Activated CD4-positive, alpha-beta memory T cell treated with anti-CD3 and anti-CD28 coated beads for 36 hours (primary cell): ENCODE data around the gene FARSB. TPM values are rescaled to one million over a fixed set of nuclear protein-coding genes. Genes with fewer than 3 reads are reported as not detected.

Experiments used
- CTCF ChIA-PET: fragments of 350-600 bp; sonication (Branson Sonifier 250); formaldehyde crosslinking; loops from one replicate; lab custom pipeline; 2021; ENCODE audit warnings: antibody characterized with exemption, inconsistent platforms; lab: Charles Lee
- POLR2A ChIA-PET: fragments of 350-600 bp; sonication (Branson Sonifier 250); formaldehyde crosslinking; loops from one replicate; lab custom pipeline; 2021; ENCODE audit warnings: antibody characterized with exemption; lab: Charles Lee
- DNase-seq: peaks from one replicate; pipeline ENCODE4 v3.0.0-alpha.2; 2020
- H3K27ac Mint-ChIP-seq: one replicate; pipeline ENCODE4 v1.8.0; 2021; ENCODE audit warnings: mixed read lengths
- H3K27me3 Mint-ChIP-seq: one replicate; pipeline ENCODE4 v1.8.0; 2021; ENCODE audit warnings: mixed read lengths
- H3K36me3 Mint-ChIP-seq: one replicate; pipeline ENCODE4 v1.8.0; 2021; ENCODE audit warnings: mixed read lengths
- H3K4me1 Mint-ChIP-seq: one replicate; pipeline ENCODE4 v1.8.0; 2021; ENCODE audit warnings: low read depth, mixed read lengths
- H3K4me3 Mint-ChIP-seq: one replicate; pipeline ENCODE4 v1.8.0; 2021; ENCODE audit warnings: mild to moderate bottlenecking, mixed read lengths
- H3K9me3 Mint-ChIP-seq: one replicate; pipeline ENCODE4 v1.8.0; 2021; ENCODE audit warnings: mixed read lengths
- intact Hi-C: fragments of 100-400 bp; cut with micrococcal nuclease; formaldehyde crosslinking; loops from one replicate; pipeline ENCODE4 v1.15.1; 2023
- total RNA-seq, 2 experiments: library from RNA; stranded (reverse); gene quantifications; one replicate each; pipeline ENCODE4 v1.2.3, GENCODE V29; 2021

Gene FARSB
- total RNA-seq, 2 experiments from 2014 or later = 40.3 to 41.4 TPM

DNA sequence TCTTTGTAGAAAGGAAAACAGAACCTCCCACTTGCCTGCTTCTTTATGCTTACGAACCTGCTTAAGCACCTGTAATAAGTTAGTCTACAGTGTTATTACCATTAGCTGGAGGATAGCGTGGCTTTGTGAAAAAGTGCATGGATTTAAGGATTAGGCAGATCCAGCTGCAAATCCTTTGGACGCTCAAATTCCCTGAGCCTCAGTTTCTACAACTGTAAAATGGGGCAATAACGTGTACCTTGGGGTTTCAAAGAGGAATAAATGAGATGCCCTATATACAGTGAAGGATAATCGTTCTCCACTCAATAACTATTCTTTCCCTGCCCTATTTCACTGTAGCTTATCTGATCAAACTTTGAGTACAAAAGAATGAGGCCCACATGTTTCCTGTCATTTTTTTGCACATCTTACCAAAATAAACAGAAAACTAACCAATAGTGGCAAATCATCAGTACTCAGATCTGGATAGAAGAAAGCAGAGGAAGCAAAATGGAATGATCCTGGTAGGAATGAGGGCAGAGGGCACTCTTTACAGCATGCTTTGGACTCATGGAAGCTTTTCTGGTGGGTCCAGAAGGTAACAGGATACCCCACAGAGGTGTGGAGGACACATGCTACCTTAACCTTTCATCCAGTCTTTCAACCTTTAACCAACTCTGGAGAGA, 30.3 kb upstream of the FARSB start:
- Mint-ChIP-seq H3K4me3 (no peak overlapping the region), H3K4me1 (peaks cover 14% of the 10 kb centered on the region), H3K27ac (no peak overlapping the region), H3K27me3 (peaks cover 1% of the 10 kb centered on the region), H3K9me3 (no peaks in the 10 kb centered on the region), H3K36me3 (no peaks in the 10 kb centered on the region)
- intact Hi-C loops = no loop called here
- ChIA-PET CTCF (interaction anchor here (0.9 to 2.1 kb wide), 2 partner anchors 8 to 253 kb away, joined by 4 to 6 read pairs; no protein-coding TSS in a partner anchor), POLR2A (no interaction called here)
- no peak for DNase-seq

DNA sequence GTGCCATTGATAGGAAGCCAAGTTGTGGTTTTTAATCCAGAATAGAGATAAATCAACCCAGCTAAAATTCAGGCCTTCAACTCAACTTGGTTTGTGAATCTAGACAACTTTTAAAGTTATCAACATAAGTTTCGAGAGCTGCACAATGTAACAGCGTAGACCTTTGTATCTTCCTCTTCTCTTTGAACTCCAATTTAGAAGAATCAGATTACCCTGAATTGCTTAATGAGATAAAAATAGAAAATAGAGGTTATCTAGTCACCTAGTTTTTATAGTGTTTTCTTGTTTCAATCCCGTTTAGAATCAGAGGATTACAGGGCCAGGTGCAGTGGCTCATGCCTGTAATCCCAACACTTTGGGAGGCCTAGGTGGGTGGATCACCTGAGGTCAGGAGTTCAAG, 27.9 kb upstream of the FARSB start:
- H3K27ac Mint-ChIP-seq = no peak overlapping the region

DNA sequence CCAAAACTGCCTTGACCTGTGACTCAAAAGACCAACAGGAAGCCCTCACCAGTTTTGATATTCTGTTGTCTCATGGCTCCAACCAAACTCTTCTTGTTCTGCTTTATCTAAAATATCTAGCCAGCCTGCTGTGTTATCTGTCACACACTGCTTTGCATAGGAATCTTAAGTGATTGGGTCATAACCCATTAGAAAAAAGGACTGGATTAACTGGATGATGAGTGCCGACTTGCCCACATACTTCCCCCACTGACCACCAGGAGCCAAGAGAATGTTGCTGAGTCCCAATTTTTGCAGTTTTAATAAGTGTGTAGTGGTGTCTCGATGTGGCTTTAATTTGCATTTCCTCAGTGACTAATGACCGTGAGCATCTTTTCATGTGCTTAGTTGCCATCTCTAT, 22.1 kb upstream of the FARSB start:
- no peak for DNase-seq
- Mint-ChIP-seq H3K27me3 (peaks cover 39% of the 10 kb centered on the region), H3K4me3 (no peak overlapping the region), H3K36me3 (no peaks in the 10 kb centered on the region), H3K27ac (no peak overlapping the region), H3K4me1 (no peaks in the 10 kb centered on the region), H3K9me3 (no peaks in the 10 kb centered on the region)
- CTCF ChIA-PET = interaction anchor here (0.7 to 2.6 kb wide), 2 partner anchors 13 to 30 kb away, joined by 3 to 11 read pairs; no protein-coding TSS in a partner anchor
- POLR2A ChIA-PET = no interaction called here
- intact Hi-C loops = no loop called here

More for the DNA sequence above, 27.9 kb upstream of the FARSB start:
- Mint-ChIP-seq H3K36me3 (no peaks in the 10 kb centered on the region), H3K4me1 (peaks cover 6% of the 10 kb centered on the region), H3K27me3 (peaks cover 11% of the 10 kb centered on the region), H3K4me3 (no peak overlapping the region), H3K9me3 (no peaks in the 10 kb centered on the region)
- intact Hi-C loops = no loop called here
- no peak for DNase-seq
- POLR2A ChIA-PET = interaction anchor here (0.6 kb wide), 2 partner anchors 57 to 547 kb away, joined by 3 to 5 read pairs; no protein-coding TSS in a partner anchor
- CTCF ChIA-PET = no interaction called here

DNA sequence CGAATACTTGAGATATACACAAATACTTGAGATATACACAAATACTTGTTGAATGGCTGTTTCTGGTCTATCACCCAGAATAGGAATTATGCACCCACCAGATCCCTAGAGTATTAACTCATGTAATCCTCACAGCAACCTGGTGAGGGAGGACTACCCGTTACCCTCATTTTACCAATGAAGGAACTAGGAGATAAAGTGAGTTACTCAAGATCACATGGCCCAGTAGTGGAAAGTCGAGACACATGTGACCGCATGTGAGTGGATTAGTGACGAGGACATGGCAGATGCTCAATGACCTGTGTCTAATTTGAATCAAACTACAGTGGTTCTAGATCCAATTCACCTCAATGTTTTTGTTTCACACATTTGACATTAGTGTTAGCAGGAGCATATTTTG, 18.0 kb upstream of the FARSB start:
- intact Hi-C loops = no loop called here
- Mint-ChIP-seq H3K4me3 (no peak overlapping the region), H3K27ac (no peak overlapping the region), H3K27me3 (peaks cover 60% of the 10 kb centered on the region), H3K9me3 (no peaks in the 10 kb centered on the region), H3K36me3 (no peaks in the 10 kb centered on the region), H3K4me1 (peaks cover 8% of the 10 kb centered on the region)
- CTCF ChIA-PET = no interaction called here
- POLR2A ChIA-PET = no interaction called here
- DNase-seq = no peak

DNA sequence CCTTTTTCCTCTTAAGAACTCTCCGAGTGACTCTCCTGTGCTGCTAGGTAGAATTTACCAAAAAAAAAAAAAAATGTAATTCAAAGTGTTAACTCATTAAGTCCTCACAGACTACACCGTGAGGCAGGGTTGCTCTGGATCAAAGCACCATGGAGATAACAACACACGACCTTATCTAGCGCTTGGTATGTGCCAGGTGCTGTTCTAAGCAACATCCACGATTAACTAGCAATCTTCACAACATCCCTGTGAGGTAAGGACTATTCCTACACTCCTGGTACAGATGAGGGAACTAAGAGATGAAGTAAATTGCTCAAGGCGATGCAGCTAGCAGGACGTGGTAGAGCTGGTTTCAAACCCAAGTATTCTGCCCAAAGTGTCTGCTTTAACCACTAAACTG, 17.4 kb upstream of the FARSB start:
- no peaks in the 10 kb centered on the region for H3K36me3 Mint-ChIP-seq
- peaks cover 56% of the 10 kb centered on the region for H3K27me3 Mint-ChIP-seq
- H3K4me1 Mint-ChIP-seq = peaks cover 8% of the 10 kb centered on the region
- ChIA-PET CTCF (no interaction called here), POLR2A (no interaction called here)
- no peak overlapping the region for H3K27ac Mint-ChIP-seq
- H3K9me3 Mint-ChIP-seq = no peaks in the 10 kb centered on the region
- intact Hi-C loops = no loop called here
- DNase-seq = no peak
- no peak overlapping the region for H3K4me3 Mint-ChIP-seq

DNA sequence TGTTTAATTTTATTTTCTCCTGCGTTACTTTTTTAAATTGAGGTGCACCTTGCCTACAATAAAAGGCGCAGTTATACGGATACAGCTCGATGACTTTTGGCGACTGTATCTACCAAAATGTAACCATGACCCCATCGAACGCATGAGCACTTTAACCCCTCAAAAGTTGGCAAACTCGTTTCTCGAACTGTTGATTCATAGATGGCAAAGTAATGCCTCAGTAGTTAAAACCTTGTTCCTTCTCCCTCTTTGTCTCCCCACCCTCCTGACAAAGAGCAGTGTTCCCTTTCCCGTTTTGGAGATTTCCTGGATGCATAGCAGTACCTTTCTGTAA, 16.1 kb upstream of the FARSB start:
- H3K27me3 Mint-ChIP-seq = peaks cover 51% of the 10 kb centered on the region
- no peaks in the 10 kb centered on the region for H3K9me3 Mint-ChIP-seq
- CTCF ChIA-PET = interaction anchor here (1.1 kb wide), 1 partner anchor 354 kb away, joined by 3 read pairs; no protein-coding TSS in a partner anchor
- intact Hi-C loops = no loop called here
- H3K36me3 Mint-ChIP-seq = no peaks in the 10 kb centered on the region
- peak overlapping the region; percentile 17 for H3K4me3 Mint-ChIP-seq
- no peak for DNase-seq
- POLR2A ChIA-PET = no interaction called here
- peaks cover 8% of the 10 kb centered on the region for H3K4me1 Mint-ChIP-seq
- no peak overlapping the region for H3K27ac Mint-ChIP-seq

DNA sequence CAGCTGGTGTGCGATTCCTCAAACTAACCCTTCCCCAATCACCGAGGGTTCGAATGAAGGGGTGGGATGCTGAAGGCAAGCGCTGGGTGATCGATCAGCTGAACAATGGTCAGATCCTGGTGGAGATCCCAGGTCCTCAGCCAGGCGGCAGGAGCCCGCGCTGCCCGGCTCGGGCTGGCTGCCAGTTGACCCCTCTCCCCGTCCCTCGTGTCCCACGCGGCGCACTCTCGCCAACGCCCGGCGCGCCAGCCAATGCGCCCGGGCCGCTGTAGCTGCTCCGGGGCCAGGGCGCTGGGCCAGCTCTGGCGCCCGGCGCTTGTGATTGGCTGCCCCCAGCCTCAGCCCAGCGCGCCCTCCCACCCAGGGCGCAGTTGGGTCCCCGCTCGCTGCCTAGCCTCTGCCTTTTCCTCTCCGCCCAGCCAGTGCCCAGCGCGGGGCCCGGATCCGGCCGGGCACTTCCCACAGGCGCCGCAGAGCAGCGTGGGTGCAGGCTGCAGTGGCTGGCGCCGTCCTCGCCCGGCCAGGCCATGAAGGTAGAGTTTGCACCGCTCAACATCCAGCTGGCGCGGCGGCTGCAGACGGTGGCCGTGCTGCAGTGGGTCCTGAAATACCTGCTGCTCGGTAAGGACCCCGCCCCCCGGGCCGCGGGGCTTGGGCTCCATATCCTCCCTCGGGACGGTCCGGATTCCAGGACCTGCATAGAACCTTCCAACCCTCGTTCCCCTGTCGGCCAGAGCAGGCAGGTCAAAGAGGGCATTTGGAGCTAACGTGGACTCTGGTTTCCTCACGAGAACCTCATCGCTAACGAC, 15.6 kb upstream of the FARSB start, which contains the start of gene MOGAT1:
Gene MOGAT1, plus strand, starts transcription at position 400 of the 809 bp plus-strand sequence. Its CDS starts 128 bp downstream, at position 528.
- ChIA-PET POLR2A (no interaction called here), CTCF (interaction anchor here (1.1 to 1.4 kb wide), 2 partner anchors 20 to 353 kb away, joined by 3 to 5 read pairs; no protein-coding TSS in a partner anchor)
- Mint-ChIP-seq H3K36me3 (no peaks in the 10 kb centered on the region), H3K4me1 (peaks cover 8% of the 10 kb centered on the region), H3K27me3 (peaks cover 55% of the 10 kb centered on the region), H3K27ac (no peak within 1 kb of the TSS), H3K4me3 (peak within 1 kb of the TSS; percentile 17), H3K9me3 (no peaks in the 10 kb centered on the region)
- DNase-seq = peak; percentile 14
- intact Hi-C loops = no loop called here

DNA sequence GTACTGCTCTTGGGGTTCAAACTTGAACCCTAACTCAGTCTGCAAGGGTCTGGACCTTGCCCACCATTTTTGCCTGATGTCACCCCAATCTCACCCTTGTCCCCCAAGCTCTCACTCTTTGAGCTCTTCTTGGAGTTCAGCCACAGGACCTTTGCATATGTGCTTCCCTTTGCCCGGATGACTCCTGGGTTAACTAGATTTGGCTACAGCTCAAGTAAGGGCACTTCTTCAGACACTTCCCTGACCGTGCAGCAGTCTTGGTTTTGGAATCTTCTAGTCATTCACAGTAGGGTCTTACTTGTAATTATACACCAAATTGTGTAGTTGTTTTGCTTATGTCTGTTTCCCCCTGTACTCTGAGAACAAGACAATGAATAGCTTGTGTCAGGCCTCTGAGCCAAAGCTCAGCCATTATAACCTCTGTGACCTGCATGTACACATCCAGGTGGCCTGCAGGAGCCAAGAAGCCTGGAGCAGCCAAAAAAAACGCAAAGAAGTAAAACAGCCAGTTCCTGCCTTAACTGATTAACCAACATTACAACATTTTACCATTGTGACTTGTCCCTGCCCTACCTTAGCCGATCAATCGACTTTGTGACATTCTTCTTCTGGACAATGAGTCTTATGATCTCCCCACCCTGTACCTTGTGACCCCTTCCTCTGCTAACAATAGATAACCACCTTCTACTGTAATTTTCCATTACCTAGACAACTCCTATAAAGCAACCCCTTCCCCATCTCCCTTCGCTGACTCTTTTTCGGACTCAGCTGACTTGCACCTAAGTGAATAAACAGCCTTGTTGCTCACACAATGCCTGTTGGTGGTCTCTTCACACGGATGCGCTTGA, 14.5 kb upstream of the FARSB start:
- POLR2A ChIA-PET = no interaction called here
- no peak overlapping the region for H3K27ac Mint-ChIP-seq
- H3K4me1 Mint-ChIP-seq = peaks cover 8% of the 10 kb centered on the region
- H3K4me3 Mint-ChIP-seq = no peak overlapping the region
- intact Hi-C loops = no loop called here
- H3K9me3 Mint-ChIP-seq = no peaks in the 10 kb centered on the region
- DNase-seq = no peak
- CTCF ChIA-PET = interaction anchor here (1.4 kb wide), 1 partner anchor 21 kb away, joined by 5 read pairs; no protein-coding TSS in a partner anchor
- peaks cover 54% of the 10 kb centered on the region for H3K27me3 Mint-ChIP-seq
- no peaks in the 10 kb centered on the region for H3K36me3 Mint-ChIP-seq

DNA sequence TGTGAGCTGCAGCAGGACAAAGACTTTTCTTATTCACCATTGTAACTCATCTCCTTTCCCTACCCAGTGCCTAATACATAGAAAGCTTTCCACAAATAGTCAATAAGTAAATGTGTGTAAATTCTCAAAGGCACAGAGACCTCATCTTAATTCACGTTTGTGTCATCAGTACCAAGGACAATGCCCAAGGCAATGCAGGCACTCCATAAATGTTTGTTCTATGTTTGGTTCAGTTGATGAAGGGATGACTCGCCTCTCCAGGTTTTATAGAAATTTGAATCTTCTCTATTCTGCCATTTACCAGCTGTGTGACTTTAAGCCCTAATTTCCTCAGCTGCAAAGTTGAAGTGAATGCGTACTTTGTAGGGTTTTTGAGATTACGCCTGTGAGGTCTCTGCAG, 13.5 kb upstream of the FARSB start:
- CTCF ChIA-PET = interaction anchor here (0.9 kb wide), 1 partner anchor 21 kb away, joined by 3 read pairs; no protein-coding TSS in a partner anchor
- intact Hi-C loops = no loop called here
- POLR2A ChIA-PET = no interaction called here
- Mint-ChIP-seq H3K4me3 (no peak overlapping the region), H3K27me3 (peaks cover 51% of the 10 kb centered on the region), H3K27ac (no peak overlapping the region), H3K4me1 (peaks cover 8% of the 10 kb centered on the region), H3K36me3 (no peaks in the 10 kb centered on the region), H3K9me3 (no peaks in the 10 kb centered on the region)
- DNase-seq = no peak

DNA sequence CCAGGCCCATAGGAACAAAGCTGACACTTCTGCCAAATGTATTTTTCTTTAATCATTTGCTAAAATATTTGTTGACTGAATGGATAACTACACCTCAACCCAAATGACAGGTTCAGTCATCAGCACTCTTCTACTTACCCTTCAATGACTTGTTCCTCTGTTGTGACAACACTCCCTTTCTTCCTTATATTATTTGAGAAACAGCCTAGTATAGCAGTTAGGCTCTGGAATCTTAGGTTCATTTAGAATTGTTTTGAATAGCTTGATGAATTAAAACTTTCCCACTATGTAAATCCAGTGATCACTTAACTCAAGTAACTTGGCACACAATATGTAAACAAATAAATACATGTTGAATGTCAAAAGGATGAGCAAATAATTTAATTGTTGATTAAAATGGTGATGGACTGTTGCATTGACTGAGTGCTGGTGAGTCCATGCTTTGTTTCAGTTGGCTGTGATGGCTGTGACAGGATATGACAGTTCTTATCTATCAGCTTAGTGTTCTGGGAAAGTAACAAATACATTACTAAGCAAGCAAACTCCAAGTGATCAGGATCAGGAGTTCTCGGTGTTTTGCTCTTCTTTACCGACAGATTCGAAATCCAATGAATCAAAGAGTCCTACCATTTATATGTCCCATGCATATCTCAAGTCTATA, 12.7 kb upstream of the FARSB start:
- H3K27ac Mint-ChIP-seq = no peak overlapping the region
- no peaks in the 10 kb centered on the region for H3K36me3 Mint-ChIP-seq
- no peak overlapping the region for H3K4me3 Mint-ChIP-seq
- DNase-seq = no peak
- intact Hi-C loops = no loop called here
- POLR2A ChIA-PET = no interaction called here
- H3K9me3 Mint-ChIP-seq = no peaks in the 10 kb centered on the region
- CTCF ChIA-PET = interaction anchor here (0.9 kb wide), 1 partner anchor 22 kb away, joined by 3 read pairs; no protein-coding TSS in a partner anchor
- H3K4me1 Mint-ChIP-seq = peaks cover 8% of the 10 kb centered on the region
- peaks cover 47% of the 10 kb centered on the region for H3K27me3 Mint-ChIP-seq

DNA sequence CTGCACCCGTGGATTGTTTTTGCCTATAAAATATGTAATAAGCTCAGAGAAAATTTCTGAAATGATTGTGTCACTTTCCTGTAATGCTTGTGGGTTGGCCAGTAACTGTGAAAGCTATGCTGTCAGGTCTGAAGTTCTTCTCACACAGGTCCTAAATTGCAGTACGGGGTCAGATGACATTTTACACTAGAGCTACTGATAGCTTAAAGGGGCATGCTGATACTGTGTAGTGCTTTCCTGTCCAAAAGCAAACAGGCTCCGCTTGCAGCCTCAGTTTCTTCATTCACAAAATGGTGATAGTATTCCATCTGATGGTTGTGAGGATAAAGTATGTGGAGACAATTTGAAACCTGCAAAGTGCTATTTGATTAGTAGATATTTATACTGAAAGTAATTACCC, 7.6 kb upstream of the FARSB start:
- Mint-ChIP-seq H3K4me1 (no peaks in the 10 kb centered on the region), H3K9me3 (no peaks in the 10 kb centered on the region), H3K4me3 (no peak overlapping the region), H3K27me3 (peaks cover 11% of the 10 kb centered on the region), H3K36me3 (no peaks in the 10 kb centered on the region), H3K27ac (no peak overlapping the region)
- ChIA-PET CTCF (interaction anchor here (0.6 kb wide), 1 partner anchor 499 kb away, joined by 3 read pairs; no protein-coding TSS in a partner anchor), POLR2A (no interaction called here)
- DNase-seq = no peak
- intact Hi-C loops = no loop called here
